HL-60 (cell line): ENCODE data around the gene CAMSAP1.

ENCODE experiments used
- DNase-seq, 2 experiments: peaks; one replicate each; pipeline ENCODE4 v3.0.0-alpha.2; 2010 to 2020; ENCODE audit warnings: low read depth in 1 of 2, low spot score in 1 of 2
- H3K27ac ChIP-seq: fragments of 250-450 bp; sonication (Bioruptor Pico); replicated peaks from 2 replicates; pipeline ENCODE4 v1.5.1; 2020; ENCODE audit warnings: mild to moderate bottlenecking, moderate library complexity
- H3K27me3 ChIP-seq: fragments of 250-450 bp; sonication (Bioruptor Pico); 2 replicates; pipeline ENCODE4 v1.5.1; 2021; ENCODE audit warnings: mild to moderate bottlenecking, moderate library complexity; ENCODE audit not compliant: insufficient read depth, poor library complexity, severe bottlenecking
- H3K4me3 ChIP-seq: replicated peaks from 2 replicates; pipeline ENCODE4 v1.5.1; 2011; ENCODE audit warnings: mild to moderate bottlenecking, control low read depth, low read length; ENCODE audit not compliant: insufficient read depth
- GABPA ChIP-seq: IDR thresholded peaks from 2 replicates; pipeline ENCODE4 v1.6.1; 2012; ENCODE audit warnings: low read depth
- POLR2AphosphoS5 ChIP-seq: IDR thresholded peaks from 2 replicates; pipeline ENCODE4 v1.6.1; 2012; ENCODE audit warnings: low read depth
- SPI1 ChIP-seq: IDR thresholded peaks from 2 replicates; pipeline ENCODE4 v1.6.1; 2012; ENCODE audit warnings: low read depth, mild to moderate bottlenecking, borderline replicate concordance
- TF ChIP-seq, protein P1 (sequence below): IDR thresholded peaks from 2 replicates; pipeline ENCODE4 v1.6.1; 2012; ENCODE audit warnings: low read depth; ENCODE audit not compliant: insufficient replicate concordance
- TF ChIP-seq, protein P2 (sequence below): IDR thresholded peaks from one replicate; pipeline ENCODE4 v1.5.1; 2011; ENCODE audit warnings: low read length, control low read depth, inconsistent platforms; ENCODE audit not compliant: insufficient read depth

CAMSAP1 gene

DNA sequence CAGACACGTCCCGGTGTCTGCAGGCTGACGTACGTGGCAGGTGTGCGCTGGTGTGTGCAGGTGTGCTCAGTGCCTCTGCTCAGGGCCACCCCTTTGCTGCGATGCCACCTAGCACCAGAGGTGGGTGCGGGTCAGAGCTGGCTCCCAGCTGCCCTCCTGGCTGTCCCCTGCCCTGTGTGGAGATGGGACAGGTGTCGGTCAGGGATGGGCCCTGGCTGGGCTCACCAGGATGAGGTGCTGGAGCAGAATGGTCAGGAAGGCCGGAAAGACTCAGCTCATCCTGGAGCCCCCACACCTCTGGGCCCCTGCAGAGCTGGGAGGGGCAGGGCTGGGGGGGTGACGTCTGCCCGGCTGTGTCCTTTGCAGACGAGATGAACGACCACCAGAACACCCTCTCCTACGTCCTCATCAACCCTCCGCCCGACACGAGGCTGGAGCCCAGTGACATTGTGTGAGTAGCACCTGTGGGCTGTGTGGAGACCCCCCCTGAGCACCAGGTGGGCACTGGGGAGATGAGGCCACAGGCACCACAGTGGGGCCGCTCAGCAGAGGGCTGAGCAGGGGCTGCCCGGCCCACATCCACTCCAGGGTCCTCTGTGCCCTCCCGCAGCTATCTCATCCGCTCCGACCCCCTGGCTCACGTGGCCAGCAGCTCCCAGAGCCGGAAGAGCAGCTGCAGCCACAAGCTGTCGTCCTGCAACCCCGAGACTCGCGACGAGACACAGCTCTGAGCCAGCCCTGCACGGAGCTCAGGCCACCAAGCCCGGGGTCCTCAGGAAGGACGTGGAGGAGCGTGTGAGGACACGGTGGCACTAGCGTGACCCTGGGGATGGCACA is 115.7 kb downstream of the CAMSAP1 start:
- TF ChIP-seq, protein P1, sequence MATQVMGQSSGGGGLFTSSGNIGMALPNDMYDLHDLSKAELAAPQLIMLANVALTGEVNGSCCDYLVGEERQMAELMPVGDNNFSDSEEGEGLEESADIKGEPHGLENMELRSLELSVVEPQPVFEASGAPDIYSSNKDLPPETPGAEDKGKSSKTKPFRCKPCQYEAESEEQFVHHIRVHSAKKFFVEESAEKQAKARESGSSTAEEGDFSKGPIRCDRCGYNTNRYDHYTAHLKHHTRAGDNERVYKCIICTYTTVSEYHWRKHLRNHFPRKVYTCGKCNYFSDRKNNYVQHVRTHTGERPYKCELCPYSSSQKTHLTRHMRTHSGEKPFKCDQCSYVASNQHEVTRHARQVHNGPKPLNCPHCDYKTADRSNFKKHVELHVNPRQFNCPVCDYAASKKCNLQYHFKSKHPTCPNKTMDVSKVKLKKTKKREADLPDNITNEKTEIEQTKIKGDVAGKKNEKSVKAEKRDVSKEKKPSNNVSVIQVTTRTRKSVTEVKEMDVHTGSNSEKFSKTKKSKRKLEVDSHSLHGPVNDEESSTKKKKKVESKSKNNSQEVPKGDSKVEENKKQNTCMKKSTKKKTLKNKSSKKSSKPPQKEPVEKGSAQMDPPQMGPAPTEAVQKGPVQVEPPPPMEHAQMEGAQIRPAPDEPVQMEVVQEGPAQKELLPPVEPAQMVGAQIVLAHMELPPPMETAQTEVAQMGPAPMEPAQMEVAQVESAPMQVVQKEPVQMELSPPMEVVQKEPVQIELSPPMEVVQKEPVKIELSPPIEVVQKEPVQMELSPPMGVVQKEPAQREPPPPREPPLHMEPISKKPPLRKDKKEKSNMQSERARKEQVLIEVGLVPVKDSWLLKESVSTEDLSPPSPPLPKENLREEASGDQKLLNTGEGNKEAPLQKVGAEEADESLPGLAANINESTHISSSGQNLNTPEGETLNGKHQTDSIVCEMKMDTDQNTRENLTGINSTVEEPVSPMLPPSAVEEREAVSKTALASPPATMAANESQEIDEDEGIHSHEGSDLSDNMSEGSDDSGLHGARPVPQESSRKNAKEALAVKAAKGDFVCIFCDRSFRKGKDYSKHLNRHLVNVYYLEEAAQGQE: no peak
- TF ChIP-seq SPI1: no peak
- no peak for TF ChIP-seq POLR2AphosphoS5
- TF ChIP-seq, protein P2, sequence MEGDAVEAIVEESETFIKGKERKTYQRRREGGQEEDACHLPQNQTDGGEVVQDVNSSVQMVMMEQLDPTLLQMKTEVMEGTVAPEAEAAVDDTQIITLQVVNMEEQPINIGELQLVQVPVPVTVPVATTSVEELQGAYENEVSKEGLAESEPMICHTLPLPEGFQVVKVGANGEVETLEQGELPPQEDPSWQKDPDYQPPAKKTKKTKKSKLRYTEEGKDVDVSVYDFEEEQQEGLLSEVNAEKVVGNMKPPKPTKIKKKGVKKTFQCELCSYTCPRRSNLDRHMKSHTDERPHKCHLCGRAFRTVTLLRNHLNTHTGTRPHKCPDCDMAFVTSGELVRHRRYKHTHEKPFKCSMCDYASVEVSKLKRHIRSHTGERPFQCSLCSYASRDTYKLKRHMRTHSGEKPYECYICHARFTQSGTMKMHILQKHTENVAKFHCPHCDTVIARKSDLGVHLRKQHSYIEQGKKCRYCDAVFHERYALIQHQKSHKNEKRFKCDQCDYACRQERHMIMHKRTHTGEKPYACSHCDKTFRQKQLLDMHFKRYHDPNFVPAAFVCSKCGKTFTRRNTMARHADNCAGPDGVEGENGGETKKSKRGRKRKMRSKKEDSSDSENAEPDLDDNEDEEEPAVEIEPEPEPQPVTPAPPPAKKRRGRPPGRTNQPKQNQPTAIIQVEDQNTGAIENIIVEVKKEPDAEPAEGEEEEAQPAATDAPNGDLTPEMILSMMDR: no peak
- TF ChIP-seq GABPA: no peak
- Histone ChIP-seq H3K27ac (no peak overlapping the region), H3K4me3 (no peak overlapping the region), H3K27me3 (peaks cover 2% of the 10 kb centered on the region)
- DNase-seq: no peak

DNA sequence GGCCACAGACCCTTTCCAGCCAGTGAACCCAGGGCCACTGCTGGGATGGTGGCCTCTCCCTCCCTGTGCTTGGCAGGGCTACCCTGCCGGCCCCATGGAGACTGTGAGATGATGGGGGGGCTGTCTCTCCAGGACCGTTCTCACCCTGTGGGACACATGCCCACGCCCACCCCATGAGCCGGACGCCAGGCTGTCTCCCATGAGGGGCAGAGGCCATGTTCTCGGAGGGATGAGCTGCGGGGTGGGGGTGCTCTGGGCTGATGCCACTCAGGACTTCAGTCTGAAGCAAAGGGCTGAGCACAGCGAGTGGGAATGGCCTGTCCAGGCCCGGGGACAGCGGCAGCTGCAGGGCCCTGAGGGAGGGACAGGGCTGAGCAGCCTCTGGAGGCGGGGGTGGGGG is 116.5 kb downstream of the CAMSAP1 start:
- peaks cover 2% of the 10 kb centered on the region for H3K27me3 ChIP-seq
- no peak for DNase-seq
- TF ChIP-seq SPI1 (no peak), GABPA (no peak), POLR2AphosphoS5 (no peak)
- TF ChIP-seq, protein P1: no peak
- TF ChIP-seq, protein P2: no peak
- no peak overlapping the region for H3K4me3 ChIP-seq
- H3K27ac ChIP-seq: no peak overlapping the region

DNA sequence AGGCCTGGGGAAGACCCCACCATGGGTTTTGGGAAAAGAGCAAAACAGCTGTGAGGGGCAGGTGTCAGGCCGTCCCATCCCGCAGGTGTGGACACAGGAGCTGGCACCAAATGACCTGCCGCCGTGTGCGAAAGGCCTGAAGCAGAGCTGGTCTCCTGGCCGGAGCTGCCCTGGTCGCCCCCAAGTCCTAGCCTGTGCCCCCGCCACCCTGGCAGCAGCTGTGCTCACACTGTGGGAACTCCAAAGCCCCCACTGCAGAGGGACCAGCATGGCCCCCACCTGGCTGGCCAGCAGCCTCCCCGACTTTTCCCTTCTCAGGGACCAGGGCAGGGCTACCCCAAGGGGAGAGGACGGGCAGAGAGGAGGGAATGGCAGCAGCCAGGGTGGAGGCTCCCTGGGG is 117.0 kb downstream of the CAMSAP1 start:
- no peak overlapping the region for H3K27ac ChIP-seq
- DNase-seq: no peak
- no peak overlapping the region for H3K4me3 ChIP-seq
- peaks cover 2% of the 10 kb centered on the region for H3K27me3 ChIP-seq
- TF ChIP-seq, protein P1: no peak
- TF ChIP-seq SPI1 (no peak), GABPA (no peak), POLR2AphosphoS5 (no peak)
- TF ChIP-seq, protein P2: no peak
